Epithelial cell of esophagus (primary cell): ENCODE results near the gene MAS1L.

Source experiments
- DNase-seq: peaks from one replicate; pipeline ENCODE4 v3.0.0; 2010; ENCODE audit warnings: low read depth
- H3K4me3 ChIP-seq: 2 replicates; pipeline ENCODE4 v1.5.1; 2011; ENCODE audit warnings: mild to moderate bottlenecking, low read length, control low read depth
- TF ChIP-seq, protein P1 (sequence below): IDR thresholded peaks from 2 replicates; pipeline ENCODE4 v1.5.1; 2011; ENCODE audit warnings: low read depth, mild to moderate bottlenecking, low read length, control low read depth, inconsistent platforms; ENCODE audit not compliant: insufficient read depth; ENCODE audit errors: missing control alignments

The MAS1L gene

DNA sequence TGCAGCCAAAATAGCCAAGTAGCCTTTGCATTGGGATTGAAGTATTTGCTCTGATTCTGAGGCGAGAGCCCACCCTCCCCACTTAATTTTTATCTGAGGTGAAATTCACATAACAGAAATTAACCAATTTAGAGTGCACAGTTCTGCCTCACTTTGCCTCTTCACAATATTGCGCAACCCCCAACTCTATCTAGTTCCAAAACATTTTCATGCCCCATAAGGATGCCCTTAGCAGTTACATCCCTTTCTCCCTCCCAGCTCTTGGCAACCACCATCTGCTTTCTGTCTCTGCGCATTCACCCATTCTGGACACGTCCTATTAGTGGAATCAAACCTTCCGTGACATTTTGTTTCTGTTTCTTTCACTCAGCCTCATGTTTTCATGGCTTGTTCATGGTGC, 9.0 kb downstream of the MAS1L start:
- TF ChIP-seq, protein P1, sequence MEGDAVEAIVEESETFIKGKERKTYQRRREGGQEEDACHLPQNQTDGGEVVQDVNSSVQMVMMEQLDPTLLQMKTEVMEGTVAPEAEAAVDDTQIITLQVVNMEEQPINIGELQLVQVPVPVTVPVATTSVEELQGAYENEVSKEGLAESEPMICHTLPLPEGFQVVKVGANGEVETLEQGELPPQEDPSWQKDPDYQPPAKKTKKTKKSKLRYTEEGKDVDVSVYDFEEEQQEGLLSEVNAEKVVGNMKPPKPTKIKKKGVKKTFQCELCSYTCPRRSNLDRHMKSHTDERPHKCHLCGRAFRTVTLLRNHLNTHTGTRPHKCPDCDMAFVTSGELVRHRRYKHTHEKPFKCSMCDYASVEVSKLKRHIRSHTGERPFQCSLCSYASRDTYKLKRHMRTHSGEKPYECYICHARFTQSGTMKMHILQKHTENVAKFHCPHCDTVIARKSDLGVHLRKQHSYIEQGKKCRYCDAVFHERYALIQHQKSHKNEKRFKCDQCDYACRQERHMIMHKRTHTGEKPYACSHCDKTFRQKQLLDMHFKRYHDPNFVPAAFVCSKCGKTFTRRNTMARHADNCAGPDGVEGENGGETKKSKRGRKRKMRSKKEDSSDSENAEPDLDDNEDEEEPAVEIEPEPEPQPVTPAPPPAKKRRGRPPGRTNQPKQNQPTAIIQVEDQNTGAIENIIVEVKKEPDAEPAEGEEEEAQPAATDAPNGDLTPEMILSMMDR, result no peak
- H3K4me3 ChIP-seq, result no peak overlapping the region
- no peak for DNase-seq

DNA sequence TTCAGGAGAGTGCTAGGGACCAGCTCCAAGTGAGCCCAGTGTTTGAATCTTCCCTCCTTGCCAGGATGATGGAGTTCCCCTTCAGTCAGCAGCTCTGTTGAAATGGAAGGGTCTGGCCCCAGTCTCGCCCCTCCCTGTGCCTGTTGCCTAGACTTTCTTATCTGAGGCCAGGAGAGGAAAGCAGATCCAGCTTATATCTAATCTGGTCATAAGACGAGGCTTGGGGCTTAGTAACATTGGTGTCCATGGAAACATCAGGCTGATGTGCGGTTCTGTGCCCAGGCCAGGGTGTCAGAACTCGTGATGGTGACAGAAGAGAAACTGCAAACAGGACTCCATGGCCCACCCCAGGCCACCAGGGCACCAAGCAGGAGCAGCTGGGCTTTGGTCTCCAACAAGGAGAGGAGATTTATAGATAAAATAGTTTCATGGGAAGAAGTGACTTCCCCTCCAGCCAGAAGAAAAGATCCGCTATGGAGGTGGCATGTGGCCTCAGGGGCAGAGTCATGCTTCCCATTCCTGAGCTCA, 9.8 kb downstream of the MAS1L start:
- DNase-seq, result no peak
- TF ChIP-seq, protein P1, result no peak
- no peak overlapping the region for H3K4me3 ChIP-seq

DNA sequence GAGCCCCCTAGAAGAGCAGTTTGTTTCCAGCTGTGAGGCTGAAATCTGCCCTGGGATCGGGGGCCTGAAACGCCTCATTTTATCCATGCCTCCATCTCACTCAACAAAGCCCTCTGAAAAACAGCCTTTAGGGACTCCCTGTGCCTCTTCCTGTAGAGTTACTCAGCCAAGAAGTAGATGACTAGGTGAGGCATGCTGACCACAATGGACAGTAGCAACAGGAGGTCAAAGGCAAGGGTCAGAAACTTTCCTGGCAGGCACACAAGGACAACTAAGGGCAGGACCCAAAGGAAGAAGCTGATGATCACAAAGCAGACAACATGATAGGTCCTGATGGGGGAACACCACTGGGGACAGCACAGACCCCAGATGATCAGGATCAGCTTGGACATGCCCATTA, 12.8 kb downstream of the MAS1L start:
- TF ChIP-seq, protein P1, result no peak
- no peak overlapping the region for H3K4me3 ChIP-seq
- DNase-seq, result no peak

DNA sequence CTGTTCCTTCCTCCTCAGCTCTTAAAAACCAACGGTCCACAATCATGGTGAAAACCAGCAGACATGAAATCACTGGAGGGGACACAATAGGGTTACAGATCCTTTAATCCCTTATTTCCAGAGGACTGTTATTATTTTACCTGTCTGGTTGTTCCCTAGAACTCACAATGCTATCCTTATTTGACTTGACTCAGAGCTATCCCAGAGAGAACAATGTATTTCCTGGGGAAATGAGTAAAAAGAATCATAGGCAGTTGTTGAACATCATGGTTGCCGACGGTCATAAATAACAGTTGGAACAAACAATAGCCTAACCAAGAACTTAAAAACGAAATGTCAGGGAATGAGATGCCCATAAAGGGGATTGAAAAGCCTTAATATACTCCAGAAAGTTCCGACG, 21.5 kb downstream of the MAS1L start:
- TF ChIP-seq, protein P1, result no peak
- H3K4me3 ChIP-seq, result no peak overlapping the region
- DNase-seq, result no peak

DNA sequence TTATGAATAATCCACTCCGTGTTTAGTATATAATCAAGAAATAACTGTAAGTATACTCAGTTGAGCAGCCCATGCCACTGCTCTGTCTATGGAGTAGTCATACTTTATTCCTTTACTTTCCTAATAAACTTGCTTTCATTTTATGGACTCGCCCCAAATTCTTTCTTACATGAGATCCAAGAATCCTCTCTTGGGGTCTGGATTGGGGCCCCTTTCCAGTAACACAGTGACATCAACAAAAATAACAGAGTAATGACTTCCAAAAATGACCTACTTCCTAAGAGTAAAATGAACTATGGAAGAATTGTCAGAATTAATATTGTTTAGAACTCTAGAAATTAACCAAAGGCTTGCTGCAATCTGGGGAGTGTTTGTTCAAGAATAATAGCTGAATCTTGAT, 22.0 kb downstream of the MAS1L start:
- no peak for DNase-seq

DNA sequence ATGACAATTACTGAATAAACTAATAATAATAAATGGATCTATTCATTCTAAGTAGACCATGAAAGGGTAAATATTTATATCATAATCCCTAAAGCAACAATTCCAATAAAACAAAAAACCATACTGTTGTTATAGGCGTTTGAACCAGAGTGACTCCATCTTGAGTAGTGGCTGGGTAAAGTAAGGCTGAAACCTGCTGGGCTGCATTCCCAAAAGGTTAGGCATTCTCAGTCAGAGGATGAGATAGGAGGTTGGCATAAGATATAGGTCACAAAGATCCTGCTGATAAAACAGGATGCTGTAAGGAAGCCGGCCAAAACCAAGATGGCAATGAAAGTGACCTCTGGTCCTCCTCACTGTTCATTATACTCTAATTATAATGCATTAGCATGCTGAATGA, 22.5 kb downstream of the MAS1L start:
- no peak overlapping the region for H3K4me3 ChIP-seq
- TF ChIP-seq, protein P1, result no peak
- peak; percentile 64 for DNase-seq

More for the DNA sequence above, 22.0 kb downstream of the MAS1L start:
- H3K4me3 ChIP-seq, result no peak overlapping the region
- TF ChIP-seq, protein P1, result no peak

DNA sequence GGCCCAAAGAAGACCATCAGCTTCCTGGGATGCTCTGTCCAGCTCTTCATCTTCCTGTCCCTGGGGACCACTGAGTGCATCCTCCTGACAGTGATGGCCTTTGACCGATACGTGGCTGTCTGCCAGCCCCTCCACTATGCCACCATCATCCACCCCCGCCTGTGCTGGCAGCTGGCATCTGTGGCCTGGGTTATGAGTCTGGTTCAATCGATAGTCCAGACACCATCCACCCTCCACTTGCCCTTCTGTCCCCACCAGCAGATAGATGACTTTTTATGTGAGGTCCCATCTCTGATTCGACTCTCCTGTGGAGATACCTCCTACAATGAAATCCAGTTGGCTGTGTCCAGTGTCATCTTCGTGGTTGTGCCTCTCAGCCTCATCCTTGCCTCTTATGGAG, 25.7 kb downstream of the MAS1L start:
- no peak for DNase-seq
- TF ChIP-seq, protein P1, result no peak
- no peak overlapping the region for H3K4me3 ChIP-seq
